Measurements from ENCODE around the gene DNAJC4. TPM values are rescaled to one million over a fixed set of nuclear protein-coding genes. Genes with fewer than 3 reads are reported as not detected.

DNAJC4 gene
- polyA plus RNA-seq, 1 donor from 2014 or later = 49.3 TPM

DNA sequence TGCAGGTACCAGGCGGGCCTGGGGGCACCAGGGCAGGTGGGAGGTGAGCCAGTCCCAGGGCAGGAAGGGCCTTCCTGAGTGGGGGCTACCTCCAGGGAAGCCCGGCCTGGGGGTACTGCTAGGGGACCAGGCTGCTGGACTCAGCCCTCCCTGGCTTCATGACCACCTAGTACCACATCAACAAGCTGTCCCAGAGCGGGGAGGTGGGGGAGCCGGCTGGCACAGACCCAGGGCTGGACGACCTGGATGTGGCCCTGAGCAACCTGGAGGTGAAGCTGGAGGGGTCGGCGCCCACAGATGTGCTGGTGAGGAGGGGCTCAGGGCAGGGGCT is 11.0 kb upstream of the DNAJC4 start:
- H3K4me1 Mint-ChIP-seq = peaks cover 0 to 4% (median 2%) of the 10 kb centered on the region in 3 donors
- H3K27me3 Mint-ChIP-seq = no peaks in the 10 kb centered on the region
- no peaks in the 10 kb centered on the region for H3K36me3 Mint-ChIP-seq
- no peak overlapping the region for H3K4me3 Mint-ChIP-seq
- H3K9me3 Mint-ChIP-seq = no peaks in the 10 kb centered on the region
- no peak overlapping the region for H3K27ac Mint-ChIP-seq

DNA sequence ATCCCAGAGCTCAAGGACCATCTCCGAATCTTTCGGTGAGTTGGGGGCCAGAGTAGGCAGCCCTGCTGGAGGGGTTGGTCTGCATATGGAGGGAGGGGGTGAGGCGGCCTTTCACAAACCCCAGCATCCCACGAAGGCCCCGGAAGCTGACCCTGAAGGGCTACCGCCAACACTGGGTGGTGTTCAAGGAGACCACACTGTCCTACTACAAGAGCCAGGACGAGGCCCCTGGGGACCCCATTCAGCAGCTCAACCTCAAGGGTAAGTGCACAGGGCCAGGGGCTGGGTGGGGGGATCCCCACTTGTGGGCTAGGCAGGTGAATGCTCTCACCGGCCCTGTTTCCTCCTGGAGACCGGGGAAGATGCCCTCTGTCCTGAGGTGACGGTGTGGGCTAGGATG is 10.6 kb upstream of the DNAJC4 start:
- no peaks in the 10 kb centered on the region for H3K36me3 Mint-ChIP-seq
- H3K27me3 Mint-ChIP-seq = no peaks in the 10 kb centered on the region
- no peaks in the 10 kb centered on the region for H3K9me3 Mint-ChIP-seq
- H3K27ac Mint-ChIP-seq = no peak overlapping the region
- peaks cover 0 to 4% (median 2%) of the 10 kb centered on the region in 3 donors for H3K4me1 Mint-ChIP-seq
- H3K4me3 Mint-ChIP-seq = no peak overlapping the region

DNA sequence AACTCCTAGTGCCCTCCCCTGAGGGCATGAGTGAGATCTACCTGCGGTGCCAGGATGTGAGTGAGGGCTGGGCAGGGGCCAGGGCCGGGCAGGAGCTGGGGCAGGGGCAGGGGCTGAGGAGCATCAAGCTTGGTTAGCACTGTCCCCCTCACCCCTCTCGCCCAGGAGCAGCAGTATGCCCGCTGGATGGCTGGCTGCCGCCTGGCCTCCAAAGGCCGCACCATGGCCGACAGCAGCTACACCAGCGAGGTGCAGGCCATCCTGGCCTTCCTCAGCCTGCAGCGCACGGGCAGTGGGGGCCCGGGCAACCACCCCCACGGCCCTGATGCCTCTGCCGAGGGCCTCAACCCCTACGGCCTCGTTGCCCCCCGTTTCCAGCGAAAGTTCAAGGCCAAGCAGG is 10.1 kb upstream of the DNAJC4 start:
- Mint-ChIP-seq H3K36me3 (no peaks in the 10 kb centered on the region), H3K4me3 (no peak overlapping the region), H3K4me1 (peaks cover 3 to 4% (median 4%) of the 10 kb centered on the region in 3 donors), H3K27me3 (no peaks in the 10 kb centered on the region), H3K27ac (no peak overlapping the region), H3K9me3 (no peaks in the 10 kb centered on the region)

DNA sequence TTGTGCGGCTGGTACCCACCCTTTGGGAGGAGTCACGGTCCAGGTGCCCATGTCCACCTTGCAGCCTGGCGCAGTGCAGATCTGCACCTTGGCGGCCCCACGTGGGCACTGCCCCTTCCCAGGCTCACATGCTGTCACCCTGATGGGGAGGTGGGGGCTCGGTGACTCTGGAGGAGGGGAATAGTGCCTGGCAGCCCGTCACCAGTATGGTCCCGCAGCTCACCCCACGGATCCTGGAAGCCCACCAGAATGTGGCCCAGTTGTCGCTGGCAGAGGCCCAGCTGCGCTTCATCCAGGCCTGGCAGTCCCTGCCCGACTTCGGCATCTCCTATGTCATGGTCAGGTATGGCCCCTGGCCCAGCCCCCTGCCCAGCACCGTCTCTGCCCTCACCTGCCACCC is 9.6 kb upstream of the DNAJC4 start:
- no peak overlapping the region for H3K27ac Mint-ChIP-seq
- H3K27me3 Mint-ChIP-seq = no peaks in the 10 kb centered on the region
- H3K4me3 Mint-ChIP-seq = no peak overlapping the region
- no peaks in the 10 kb centered on the region for H3K36me3 Mint-ChIP-seq
- no peaks in the 10 kb centered on the region for H3K9me3 Mint-ChIP-seq
- peaks cover 4 to 5% (median 4%) of the 10 kb centered on the region in 3 donors for H3K4me1 Mint-ChIP-seq

DNA sequence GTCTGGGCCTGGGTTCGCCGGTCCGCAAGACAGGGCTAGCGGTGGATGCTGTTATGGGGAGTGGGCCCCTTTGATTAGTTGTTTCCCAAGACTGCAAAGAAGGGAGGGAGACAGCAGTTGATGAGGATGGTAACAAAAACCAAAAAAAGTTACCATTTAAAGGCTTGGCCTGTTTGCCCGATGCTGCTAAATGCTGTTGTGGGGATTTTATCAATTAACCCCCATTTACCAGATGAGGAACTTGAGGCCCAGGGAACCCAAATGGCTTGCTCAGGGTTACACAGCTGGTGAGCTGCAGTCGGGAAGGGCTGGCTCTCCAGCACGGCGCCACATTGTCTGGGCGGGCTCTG is 7.7 kb upstream of the DNAJC4 start:
- no peaks in the 10 kb centered on the region for H3K9me3 Mint-ChIP-seq
- H3K4me3 Mint-ChIP-seq = no peak overlapping the region
- no peaks in the 10 kb centered on the region for H3K36me3 Mint-ChIP-seq
- peak overlapping the region in 1 of 3 donors; percentile 58 for H3K27ac Mint-ChIP-seq
- H3K4me1 Mint-ChIP-seq = peaks cover 6 to 12% (median 12%) of the 10 kb centered on the region in 3 donors
- no peaks in the 10 kb centered on the region for H3K27me3 Mint-ChIP-seq

DNA sequence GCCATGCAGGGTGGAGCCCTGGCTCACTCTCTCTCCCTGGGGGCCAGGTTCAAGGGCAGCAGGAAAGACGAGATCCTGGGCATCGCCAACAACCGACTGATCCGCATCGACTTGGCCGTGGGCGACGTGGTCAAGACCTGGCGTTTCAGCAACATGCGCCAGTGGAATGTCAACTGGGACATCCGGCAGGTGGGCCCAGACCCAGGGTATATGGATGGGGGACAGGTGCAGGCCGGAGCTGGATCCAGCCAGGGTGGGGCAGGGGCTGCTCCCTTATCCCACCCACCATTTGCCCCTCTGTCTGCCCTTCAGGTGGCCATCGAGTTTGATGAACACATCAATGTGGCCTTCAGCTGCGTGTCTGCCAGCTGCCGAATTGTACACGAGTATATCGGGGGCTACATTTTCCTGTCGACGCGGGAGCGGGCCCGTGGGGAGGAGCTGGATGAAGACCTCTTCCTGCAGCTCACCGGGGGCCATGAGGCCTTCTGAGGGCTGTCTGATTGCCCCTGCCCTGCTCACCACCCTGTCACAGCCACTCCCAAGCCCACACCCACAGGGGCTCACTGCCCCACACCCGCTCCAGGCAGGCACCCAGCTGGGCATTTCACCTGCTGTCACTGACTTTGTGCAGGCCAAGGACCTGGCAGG is 7.2 kb upstream of the DNAJC4 start:
- Mint-ChIP-seq H3K36me3 (no peaks in the 10 kb centered on the region), H3K9me3 (no peaks in the 10 kb centered on the region), H3K4me1 (peaks cover 8 to 13% (median 12%) of the 10 kb centered on the region in 3 donors), H3K27ac (peak overlapping the region in 2 of 3 donors; percentile 35 to 58), H3K27me3 (no peaks in the 10 kb centered on the region), H3K4me3 (no peak overlapping the region)

DNA sequence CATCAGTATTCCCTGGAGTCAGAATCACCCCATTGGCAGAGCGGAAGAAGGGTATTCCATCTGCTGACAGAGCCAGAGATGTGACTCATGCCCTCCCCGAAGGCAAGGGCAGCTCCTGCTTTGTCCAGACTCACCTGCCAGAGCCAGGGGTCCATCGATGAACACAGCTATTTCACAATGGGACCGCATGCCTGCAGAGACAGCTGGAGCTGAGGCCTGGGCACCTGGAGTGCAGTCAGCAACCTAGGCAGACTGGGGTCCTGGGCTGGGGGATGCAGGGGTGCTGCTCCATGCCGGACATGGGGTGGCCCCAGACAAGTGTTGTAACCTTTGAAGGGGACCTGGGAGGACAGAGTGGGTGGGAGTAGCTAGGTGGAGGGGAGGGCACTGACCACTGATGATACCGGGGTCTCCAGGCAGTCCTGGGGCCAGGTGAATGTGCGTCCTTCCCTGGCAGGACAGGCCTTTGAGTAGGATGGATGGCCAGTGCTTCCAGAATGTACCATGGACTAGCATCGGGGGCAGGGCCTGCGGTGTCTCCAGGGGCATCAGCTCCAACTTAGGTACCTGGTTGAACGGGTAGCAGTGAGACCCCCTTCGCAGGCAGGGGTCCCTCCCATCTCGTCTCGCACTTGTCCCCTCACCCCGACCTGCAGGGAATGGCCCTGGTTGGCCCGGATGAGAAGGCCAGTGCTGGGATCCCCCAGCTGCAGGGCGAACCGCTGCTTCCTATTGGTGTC is 6.0 kb upstream of the DNAJC4 start:
- Mint-ChIP-seq H3K4me3 (peak overlapping the region in 3 of 4 donors; percentile 74 to 98 (median 95)), H3K36me3 (no peaks in the 10 kb centered on the region), H3K27me3 (no peaks in the 10 kb centered on the region), H3K27ac (peak overlapping the region; percentile 81 to 95 (median 91)), H3K9me3 (no peaks in the 10 kb centered on the region), H3K4me1 (peaks cover 12 to 16% (median 14%) of the 10 kb centered on the region in 3 donors)

DNA sequence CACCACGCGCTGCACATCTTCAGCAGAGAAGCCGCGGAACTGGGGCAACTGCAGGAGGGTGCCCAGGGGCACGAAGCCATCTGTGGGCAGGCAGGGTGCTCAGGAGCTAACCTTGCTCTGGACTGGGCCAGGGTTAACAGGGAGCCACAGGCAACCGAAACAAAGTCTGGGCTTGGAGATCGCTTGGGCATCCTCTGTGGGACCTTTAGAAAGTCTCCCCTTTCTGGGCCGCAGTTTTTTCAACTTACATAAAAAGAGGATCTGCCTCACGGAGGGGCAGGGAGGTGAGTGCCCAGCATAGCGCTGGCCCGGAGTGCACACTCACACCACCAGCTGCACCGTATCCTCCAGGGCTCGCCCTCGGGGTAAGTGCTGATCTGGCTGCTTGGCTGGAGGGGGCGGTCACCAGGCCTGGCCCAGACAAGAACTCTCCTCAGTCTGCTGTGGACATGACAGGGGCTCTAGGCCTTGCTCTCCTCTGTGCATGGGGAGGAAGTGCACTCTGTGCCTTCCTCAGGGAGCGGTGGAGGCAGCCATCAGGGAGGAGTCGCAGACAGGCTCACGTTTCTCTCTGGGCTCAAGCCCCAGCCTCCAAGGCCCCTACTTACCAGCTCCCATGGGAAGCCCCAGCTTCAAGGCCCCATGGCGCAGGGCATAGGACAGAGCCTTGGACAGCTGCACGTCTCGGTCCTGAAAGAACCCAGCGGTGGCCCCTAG is 5.3 kb upstream of the DNAJC4 start:
- H3K27me3 Mint-ChIP-seq = no peaks in the 10 kb centered on the region
- peaks cover 14 to 22% (median 20%) of the 10 kb centered on the region in 3 donors for H3K4me1 Mint-ChIP-seq
- no peaks in the 10 kb centered on the region for H3K9me3 Mint-ChIP-seq
- no peaks in the 10 kb centered on the region for H3K36me3 Mint-ChIP-seq
- peak overlapping the region; percentile 93 to 98 (median 96) for H3K4me3 Mint-ChIP-seq
- peak overlapping the region; percentile 81 to 95 (median 91) for H3K27ac Mint-ChIP-seq

DNA sequence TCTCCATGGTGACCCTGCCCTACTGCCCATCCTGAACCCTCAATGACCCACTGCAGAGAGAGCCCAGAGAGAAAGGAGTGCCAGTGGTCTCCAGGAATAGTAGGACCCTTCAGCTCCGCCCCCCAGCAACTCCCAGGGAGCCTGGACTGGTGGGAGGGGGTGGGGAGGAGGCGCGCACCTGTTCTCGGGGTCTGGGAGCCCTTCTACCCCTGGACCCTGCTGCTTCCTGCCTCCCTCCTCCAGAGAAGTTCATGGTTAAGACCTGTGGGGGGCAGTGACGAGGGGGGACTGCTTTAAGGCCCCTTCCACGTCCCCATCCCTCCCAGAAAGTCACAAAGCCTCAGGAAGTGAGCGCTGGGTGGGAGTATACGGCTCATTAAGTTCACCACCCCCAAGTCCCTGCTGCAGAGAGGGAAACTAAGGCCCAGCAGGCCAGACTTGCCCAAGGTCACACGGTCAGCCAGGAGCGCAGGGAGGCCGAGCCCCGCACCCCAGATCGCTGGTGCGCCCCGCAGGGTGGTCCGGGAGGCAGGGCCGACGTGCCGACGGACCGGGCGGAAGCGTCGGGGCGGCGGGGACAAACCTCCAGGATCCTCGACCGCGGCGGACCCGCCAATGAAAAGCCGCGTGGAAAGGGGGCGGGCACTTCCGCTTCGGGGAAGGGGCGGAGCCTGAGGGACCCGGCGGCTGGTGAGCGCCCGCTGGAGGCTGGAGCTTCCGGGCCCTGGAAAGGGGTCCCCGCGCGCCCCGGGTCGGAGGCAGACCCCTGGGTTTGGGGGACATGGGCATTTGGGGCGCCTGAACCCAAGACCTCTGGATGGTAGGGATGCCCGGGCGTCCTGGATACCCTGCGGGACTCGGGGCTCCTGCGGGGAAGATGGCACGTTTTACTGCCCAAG is 4.5 kb upstream of the DNAJC4 start, which contains the start of the genes NUDT22 and TRPT1:
Gene NUDT22, plus strand, starts transcription at position 667 of the 899 bp plus-strand sequence. CDS start 379 bp downstream, outside the sequence.
Gene TRPT1, minus strand, starts transcription at position 579 of the 899 bp plus-strand sequence. Its CDS starts 326 bp downstream, at position 253.
- Mint-ChIP-seq H3K4me3 (peak within 1 kb of the TSS; percentile 93 to 98 (median 96)), H3K27me3 (no peaks in the 10 kb centered on the region), H3K27ac (peak within 1 kb of the TSS; percentile 91 to 95 (median 94)), H3K36me3 (no peaks in the 10 kb centered on the region), H3K4me1 (peaks cover 15 to 26% (median 20%) of the 10 kb centered on the region in 3 donors), H3K9me3 (no peaks in the 10 kb centered on the region)

DNA sequence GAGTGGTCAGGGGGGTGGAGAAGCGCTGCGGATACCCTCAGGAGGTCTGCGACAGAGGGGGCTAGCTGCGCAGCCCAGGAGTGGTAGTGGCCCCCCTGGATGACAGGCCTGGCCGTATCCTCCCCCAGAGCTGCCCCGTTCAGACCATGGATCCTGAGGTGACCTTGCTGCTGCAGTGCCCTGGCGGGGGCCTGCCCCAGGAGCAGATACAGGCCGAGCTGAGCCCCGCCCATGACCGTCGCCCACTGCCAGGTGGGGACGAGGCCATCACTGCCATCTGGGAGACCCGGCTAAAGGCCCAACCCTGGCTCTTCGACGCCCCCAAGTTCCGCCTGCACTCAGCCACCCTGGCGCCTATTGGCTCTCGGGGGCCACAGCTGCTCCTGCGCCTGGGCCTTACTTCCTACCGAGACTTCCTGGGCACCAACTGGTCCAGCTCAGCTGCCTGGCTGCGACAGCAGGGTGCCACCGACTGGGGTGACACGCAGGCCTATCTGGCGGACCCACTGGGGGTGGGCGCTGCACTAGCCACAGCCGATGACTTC is 3.8 kb upstream of the DNAJC4 start:
- peak overlapping the region; percentile 53 to 91 (median 86) for H3K27ac Mint-ChIP-seq
- no peaks in the 10 kb centered on the region for H3K9me3 Mint-ChIP-seq
- peak overlapping the region; percentile 93 to 98 (median 96) for H3K4me3 Mint-ChIP-seq
- H3K27me3 Mint-ChIP-seq = no peaks in the 10 kb centered on the region
- H3K4me1 Mint-ChIP-seq = peaks cover 17 to 26% (median 24%) of the 10 kb centered on the region in 3 donors
- no peaks in the 10 kb centered on the region for H3K36me3 Mint-ChIP-seq

DNA sequence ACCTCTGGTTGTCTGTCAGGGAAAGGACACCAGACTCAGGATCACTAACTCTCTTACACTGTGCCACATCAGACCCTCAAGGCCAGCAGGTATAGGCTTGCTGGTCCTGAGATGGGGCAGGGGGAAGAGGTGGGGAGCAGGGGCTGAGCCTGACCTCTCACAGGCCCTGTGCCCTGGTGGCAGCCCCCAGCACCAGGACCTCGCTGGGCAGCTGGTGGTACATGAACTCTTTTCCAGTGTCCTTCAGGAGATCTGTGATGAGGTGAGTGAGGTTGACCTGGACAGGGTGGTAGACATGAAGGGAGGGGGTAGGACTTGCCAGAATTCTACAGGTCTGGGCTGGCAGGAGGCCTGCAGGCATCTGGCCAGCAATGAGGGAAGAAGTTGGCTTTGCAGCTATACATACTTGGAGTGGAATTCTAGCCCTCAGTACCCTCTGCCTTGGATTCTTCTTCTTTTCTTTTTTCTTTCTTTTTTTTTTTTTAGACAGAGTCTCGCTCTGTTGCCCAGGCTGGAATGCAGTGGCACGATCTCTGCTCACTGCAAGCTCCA is 2.9 kb upstream of the DNAJC4 start:
- Mint-ChIP-seq H3K9me3 (no peaks in the 10 kb centered on the region), H3K27me3 (no peaks in the 10 kb centered on the region), H3K36me3 (no peaks in the 10 kb centered on the region), H3K4me1 (peaks cover 22 to 30% (median 26%) of the 10 kb centered on the region in 3 donors), H3K4me3 (peak overlapping the region; percentile 93 to 98 (median 96)), H3K27ac (peak overlapping the region; percentile 76 to 91 (median 86))

DNA sequence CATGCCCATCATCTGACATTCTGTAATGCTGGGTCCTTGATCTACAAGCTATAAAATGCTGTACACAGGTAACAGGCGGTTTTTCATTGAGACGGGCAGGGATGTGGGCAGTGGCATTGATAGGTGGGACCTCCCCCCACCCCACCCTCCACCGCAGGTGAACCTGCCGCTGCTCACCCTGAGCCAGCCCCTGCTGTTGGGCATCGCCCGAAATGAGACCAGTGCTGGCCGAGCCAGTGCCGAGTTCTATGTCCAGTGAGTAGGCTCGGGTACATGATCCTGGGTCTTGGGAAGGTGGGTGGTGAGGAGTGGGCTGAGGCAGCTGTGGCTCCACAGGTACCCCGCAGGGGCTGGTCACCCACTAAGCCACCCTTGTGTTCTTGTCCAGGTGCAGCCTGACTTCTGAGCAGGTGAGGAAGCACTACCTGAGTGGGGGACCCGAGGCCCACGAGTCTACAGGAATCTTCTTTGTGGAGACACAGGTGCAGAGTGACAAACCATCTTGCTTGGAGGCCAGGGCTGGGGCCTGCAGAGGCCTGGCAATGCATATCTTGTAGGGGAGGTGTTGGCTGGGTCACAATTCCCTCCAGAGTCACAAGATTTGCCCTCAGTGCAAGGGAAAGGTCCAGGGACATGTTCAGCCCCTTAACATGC is 1.1 kb upstream of the DNAJC4 start:
- H3K4me1 Mint-ChIP-seq = peaks cover 24 to 34% (median 26%) of the 10 kb centered on the region in 3 donors

DNA sequence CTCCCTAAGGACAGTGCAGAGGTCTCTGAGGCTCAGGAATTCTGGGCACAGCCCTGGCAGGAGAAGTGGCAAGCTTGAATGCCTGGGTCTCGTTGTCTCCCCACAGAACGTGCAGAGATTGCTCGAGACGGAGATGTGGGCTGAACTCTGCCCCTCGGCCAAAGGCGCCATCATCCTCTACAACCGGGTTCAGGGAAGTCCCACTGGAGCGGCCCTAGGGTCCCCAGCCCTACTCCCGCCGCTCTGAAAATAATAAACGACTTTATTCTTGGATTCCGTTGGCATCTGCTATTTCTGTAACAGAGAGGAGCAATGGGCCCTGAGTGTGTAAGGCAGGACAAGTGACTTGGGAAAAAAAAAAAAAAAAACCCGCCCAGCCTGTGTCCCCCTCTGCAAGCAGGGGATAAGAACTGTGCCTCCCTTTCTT is 591 bp upstream of the DNAJC4 start:
- H3K27ac Mint-ChIP-seq = peak overlapping the region; percentile 97 to 99 (median 97)
- H3K4me1 Mint-ChIP-seq = peaks cover 24 to 34% (median 26%) of the 10 kb centered on the region in 3 donors
- H3K9me3 Mint-ChIP-seq = no peaks in the 10 kb centered on the region
- H3K27me3 Mint-ChIP-seq = no peaks in the 10 kb centered on the region
- H3K4me3 Mint-ChIP-seq = peak overlapping the region; percentile 88 to 98 (median 96)
- no peaks in the 10 kb centered on the region for H3K36me3 Mint-ChIP-seq

More for the DNA sequence above, 1.1 kb upstream of the DNAJC4 start:
- Mint-ChIP-seq H3K36me3 (no peaks in the 10 kb centered on the region), H3K4me3 (peak overlapping the region; percentile 54 to 98 (median 92)), H3K27me3 (no peaks in the 10 kb centered on the region), H3K27ac (peak overlapping the region; percentile 62 to 99 (median 97)), H3K9me3 (no peaks in the 10 kb centered on the region)

Data from IgD-negative memory B cell (primary cell).